ENCODE measurements around the gene HSD17B3.
"Not testable (repeated sequence)": the region's sequence is repeated elsewhere in the genome, so short reads cannot be mapped to it uniquely, and the experiment has no call there.

HSD17B3 gene

DNA sequence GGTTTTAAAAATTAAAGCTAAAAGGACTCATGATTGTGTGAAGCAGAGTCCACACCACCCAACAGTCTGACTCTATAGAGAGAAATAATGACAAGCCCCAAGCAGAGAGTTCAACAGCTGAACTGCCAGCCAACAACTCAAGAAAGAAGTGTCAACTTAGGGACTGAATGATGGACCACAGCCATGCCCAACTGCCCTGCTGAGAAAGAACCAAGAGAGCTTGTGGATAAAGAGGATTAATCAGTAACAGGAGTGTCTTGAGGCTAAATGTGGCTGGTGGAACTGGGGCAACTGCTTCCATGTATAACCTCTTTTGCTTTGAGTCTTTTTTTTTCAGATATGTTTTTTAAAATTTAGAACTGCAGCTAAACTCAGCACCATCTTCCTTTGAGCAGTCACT lies 109.3 kb downstream of the HSD17B3 start:
- DNase-seq = no peak

DNA sequence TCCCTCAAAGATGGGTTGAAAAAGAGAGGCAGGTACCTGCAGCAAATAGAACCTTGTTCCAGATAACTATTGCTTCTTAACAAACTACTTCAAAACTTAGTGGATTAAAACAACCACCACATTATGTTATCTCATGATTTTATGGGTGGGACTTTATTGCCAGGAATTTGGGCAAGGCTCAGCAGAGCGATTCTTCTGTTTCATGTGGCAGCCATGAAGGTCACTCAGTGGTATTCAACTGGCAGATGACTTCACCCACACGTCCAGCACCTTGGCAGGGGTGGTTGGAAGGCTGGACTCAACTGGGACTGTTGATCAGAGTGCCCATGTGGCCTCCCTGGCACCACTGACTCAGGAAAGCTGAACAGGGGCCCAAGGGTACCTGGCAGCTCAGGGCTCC lies 112.0 kb downstream of the HSD17B3 start:
- no peak for DNase-seq

DNA sequence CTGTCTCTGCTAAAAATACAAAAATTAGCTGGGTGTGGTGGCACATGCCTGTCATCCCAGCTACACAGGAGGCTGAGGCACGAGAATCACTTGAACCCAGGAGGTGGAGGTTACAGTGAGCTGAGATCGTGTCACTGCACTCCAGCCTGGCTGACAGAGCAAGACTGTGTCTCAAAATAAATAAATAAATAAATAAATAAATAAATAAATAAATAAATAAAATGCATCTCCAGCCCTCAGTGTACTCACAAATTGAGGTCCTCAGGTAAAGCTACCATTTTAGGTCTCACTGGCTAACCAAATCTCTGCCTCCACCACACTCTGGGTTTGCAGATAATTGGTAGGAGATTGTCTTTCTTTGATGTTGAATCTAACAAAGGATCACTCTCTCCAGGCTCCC lies 112.4 kb downstream of the HSD17B3 start:
- not testable (repeated sequence) for DNase-seq

DNA sequence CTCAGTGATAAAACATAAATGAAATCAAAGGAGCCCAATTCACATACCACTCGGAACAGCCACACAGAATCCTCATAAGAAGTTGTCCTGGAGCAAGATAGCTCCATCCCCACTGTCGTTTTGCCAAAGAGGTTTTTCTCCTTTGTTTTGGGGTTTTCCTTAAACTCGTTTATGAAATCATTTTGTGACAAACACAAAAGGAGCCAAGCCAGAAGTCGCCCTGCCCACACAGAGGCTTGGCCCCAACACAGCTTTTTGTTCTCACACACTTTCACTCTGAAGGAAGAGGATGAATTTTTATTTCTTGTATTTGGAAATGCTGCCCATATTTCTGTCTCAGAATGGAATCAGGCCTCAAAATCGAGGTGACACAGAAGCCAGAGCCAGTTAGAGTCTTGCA lies 113.4 kb downstream of the HSD17B3 start:
- DNase-seq = no peak

DNA sequence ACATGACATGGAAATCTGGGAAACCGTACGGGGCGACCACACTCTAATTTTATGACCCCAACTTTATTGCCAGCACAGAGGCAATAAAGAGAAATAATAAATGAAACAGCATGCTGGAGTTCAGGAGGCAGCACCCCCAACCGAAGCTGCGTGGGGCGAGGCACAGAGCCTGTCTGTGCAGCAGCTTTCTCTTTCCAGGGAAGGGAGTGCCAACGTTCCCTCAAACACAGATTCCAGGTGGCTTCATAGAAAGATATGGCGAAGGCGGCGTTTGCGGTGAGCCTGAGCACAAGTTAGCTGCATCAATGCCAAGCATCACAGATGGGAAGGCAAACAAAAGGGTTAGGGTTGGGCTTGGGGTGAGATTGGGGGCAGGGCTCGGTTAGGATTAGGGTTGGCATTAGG lies 114.8 kb downstream of the HSD17B3 start:
- no peak for DNase-seq

DNA sequence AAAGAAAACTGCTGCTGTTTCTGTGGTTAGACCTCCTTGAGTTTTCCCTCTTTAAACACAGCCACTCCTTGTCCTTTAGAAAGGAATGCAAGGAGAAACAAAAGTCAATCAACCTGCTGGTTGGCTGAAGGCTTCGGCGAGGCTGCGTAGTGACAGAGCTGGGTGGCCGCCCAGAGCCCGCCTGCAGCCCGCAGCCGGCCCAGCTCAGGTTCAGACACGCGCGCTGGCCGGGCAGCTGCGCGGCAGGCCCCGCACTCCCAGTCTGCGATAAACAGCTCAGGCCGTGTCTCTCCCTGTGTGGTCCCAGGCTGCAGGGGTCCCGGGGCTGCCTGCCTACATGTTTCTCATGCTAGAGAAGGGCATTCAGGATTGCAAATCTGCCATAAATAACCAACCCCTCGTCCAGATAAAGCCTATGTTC lies 115.4 kb downstream of the HSD17B3 start:
- DNase-seq = no peak

DNA sequence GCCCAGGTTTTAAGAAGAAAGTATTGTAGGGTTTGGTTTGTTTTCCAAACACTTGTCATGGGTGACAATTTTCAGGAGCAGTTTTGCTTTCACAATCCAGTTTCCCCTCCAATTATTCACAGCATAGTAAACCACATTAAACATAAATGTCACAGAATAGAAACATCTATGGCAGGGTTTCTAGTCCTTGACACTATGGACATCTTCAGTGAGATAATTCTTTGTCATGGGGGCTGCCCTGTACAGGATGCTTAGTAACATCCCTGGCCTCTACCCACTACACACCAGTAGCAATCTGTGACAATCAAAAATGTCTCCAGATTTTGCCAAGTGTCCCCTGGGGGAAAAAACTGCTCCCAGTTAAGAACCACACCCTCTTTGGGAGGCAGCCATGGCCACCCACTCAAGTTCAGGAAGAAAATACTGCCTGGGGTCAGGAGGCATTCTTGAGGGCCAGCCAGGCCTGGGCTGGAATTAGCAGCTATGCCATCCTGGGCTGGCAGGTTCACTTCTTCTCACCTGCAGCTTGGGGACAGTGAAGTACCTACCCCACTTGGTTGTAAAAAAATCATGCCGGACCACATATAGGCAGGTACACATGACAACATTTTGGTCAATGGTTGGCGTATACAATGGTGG lies 116.3 kb downstream of the HSD17B3 start:
- DNase-seq = no peak
